ENCODE results near the gene TUBB1.
A peak's percentile ranks its signal among the peaks of the same experiment; 100 is the strongest.

Gene TUBB1

DNA sequence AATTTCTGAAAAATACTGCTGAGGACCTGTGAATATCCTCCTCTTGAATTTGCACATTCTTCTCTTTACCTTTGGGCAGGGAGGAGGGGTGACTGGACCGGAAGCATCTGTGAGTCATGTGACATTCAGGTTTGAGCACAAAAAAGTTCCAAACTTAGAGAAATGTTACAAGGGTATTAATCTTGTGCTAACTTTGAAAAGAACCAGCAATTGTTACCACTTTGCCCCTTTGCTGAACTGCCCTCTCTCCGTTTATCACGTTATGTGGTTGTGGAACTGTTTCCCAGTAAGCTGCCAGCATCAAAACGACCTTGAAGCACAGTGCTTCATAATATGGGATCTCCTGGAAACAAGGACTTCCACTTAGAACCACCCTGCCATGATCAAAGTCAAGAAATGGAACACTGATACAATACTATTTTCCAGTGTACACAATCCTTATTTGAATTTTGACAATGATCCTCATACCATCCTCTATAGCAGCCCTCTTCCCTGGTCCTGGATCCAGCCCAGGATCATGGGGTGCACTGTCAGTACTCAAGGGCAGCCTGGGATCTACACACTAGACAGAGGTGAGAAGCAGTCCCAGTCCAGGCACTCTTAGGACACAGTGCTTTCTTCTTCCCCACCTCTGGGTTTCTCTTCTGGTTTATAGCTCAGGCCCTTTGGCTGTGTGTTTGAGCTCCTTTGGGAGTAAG is 2.3 kb upstream of the TUBB1 start:
- peak overlapping the region; percentile 8 for H3K27ac Mint-ChIP-seq
- H3K36me3 Mint-ChIP-seq (ENCODE audit: low read depth): peaks cover 2% of the 10 kb centered on the region
- peaks cover 35% of the 10 kb centered on the region for H3K4me1 Mint-ChIP-seq (ENCODE audit: low read depth)
- no peak overlapping the region for H3K4me3 Mint-ChIP-seq
- no peaks in the 10 kb centered on the region for H3K27me3 Mint-ChIP-seq (ENCODE audit: low read depth)
- no peaks in the 10 kb centered on the region for H3K9me3 Mint-ChIP-seq

DNA sequence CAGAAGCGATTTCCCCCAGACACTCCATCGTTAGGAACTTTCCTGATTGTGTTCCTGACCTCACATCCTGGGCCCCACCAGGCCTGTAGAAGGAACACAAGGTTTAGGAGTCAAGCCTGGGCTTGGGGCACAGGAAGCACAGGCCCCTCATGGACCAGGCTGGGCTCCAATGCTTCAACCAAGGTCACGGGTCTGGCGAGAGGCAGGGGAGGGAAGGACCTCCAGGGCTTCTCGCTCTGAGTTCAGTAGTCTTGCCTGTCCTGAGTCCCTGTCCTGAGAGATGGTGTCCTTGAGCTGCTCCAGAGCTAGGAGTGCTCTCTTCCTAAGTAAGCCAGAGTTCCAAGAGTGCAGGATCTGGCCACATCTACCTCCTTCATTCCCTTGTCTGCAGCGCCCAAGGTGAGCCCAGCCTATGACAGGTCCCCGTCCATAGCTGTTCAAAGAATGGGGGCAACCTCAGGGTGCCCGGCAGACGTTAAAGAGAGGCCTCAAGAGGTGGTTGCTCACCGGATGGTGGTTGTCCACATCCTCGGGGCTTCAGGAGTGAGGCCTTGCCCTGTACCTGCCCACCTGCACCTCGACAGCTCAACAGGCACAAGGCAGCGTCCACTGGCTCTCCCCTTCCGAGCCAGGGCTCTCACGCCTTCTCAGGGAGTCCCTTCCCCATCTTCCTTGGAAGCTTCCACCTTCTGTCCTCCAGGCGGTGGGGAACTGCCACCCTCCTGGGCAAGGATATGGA is 1.6 kb upstream of the TUBB1 start:
- Mint-ChIP-seq H3K4me3 (no peak overlapping the region), H3K4me1 (ENCODE audit: low read depth) (peaks cover 32% of the 10 kb centered on the region), H3K27ac (peak overlapping the region; percentile 8), H3K36me3 (ENCODE audit: low read depth) (peaks cover 7% of the 10 kb centered on the region), H3K9me3 (no peaks in the 10 kb centered on the region), H3K27me3 (ENCODE audit: low read depth) (no peaks in the 10 kb centered on the region)

DNA sequence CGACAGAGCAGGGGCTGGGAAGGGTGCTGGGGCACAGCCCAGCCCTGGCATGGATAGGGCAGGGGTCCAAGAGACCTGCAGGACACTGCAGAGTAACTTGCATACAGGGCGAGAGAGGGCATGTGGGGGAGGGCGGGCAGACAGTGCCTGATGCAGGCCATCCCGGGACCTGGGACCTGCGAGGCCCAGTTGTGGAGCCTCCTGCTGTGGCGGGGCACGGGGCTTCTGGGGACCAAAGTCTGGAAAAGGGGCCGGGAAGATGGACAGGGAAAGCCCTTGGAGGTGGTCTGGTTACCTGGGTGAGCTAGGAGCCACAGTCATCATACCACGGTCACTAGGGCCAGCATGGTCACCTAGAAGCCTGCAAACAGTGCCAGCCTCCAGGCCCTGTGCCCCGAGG is 412 bp upstream of the TUBB1 start:
- H3K4me3 Mint-ChIP-seq: no peak overlapping the region
- no peak overlapping the region for H3K27ac Mint-ChIP-seq
- no peaks in the 10 kb centered on the region for H3K9me3 Mint-ChIP-seq
- H3K4me1 Mint-ChIP-seq (ENCODE audit: low read depth): peaks cover 26% of the 10 kb centered on the region
- no peaks in the 10 kb centered on the region for H3K27me3 Mint-ChIP-seq (ENCODE audit: low read depth)
- peaks cover 11% of the 10 kb centered on the region for H3K36me3 Mint-ChIP-seq (ENCODE audit: low read depth)

DNA sequence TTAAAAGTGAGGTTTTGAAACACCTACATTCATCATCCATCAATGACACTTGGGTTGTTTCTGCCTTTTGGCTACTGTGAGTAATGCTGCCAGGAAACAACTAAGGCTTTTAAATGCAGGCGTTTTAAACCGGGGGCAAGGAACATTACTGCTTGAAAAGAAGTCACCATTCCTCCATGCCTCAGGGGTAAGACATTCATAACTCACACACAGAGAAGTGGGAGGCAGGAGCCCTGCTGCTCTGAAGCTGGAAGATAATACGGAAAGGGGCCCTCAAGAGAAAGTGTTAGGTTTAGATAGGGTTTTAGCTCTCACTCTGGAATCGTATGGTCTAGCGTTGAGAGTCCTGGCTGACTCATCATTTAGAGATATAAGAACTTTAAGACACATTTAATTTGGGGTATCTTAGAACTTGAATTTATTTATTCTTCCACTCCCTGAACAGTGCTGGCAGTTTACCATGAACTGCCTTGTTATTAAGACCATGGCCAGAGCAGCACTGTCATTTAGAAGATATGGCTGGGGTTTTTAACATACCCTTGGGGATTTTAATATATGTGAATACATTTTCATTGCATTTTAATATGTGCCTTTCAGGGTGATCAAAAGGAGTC is 1.8 kb downstream of the TUBB1 start:
- Mint-ChIP-seq H3K4me1 (ENCODE audit: low read depth) (peaks cover 13% of the 10 kb centered on the region), H3K27me3 (ENCODE audit: low read depth) (no peaks in the 10 kb centered on the region), H3K9me3 (no peaks in the 10 kb centered on the region), H3K27ac (no peak overlapping the region), H3K36me3 (ENCODE audit: low read depth) (peaks cover 16% of the 10 kb centered on the region), H3K4me3 (no peak overlapping the region)

DNA sequence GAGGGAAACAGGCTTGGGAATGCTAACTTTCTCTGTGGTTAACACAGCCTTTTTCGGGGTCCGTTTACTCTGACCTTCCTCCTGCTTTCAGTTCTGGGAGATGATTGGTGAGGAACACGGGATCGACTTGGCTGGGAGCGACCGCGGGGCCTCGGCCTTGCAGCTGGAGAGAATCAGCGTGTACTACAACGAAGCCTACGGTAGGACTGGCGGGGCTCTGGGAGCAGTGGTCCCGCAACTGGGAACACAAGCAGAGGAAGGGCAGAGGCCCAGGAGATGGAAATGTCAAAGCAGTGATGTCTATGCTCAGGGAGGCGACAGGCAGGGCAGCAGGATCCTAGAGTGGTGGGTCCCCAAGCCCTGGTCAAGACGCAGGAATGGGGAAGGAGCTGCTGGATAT is 3.5 kb downstream of the TUBB1 start:
- Mint-ChIP-seq H3K36me3 (ENCODE audit: low read depth) (peaks cover 31% of the 10 kb centered on the region), H3K27me3 (ENCODE audit: low read depth) (no peaks in the 10 kb centered on the region), H3K27ac (no peak overlapping the region), H3K4me1 (ENCODE audit: low read depth) (peaks cover 9% of the 10 kb centered on the region), H3K9me3 (no peaks in the 10 kb centered on the region), H3K4me3 (no peak overlapping the region)

DNA sequence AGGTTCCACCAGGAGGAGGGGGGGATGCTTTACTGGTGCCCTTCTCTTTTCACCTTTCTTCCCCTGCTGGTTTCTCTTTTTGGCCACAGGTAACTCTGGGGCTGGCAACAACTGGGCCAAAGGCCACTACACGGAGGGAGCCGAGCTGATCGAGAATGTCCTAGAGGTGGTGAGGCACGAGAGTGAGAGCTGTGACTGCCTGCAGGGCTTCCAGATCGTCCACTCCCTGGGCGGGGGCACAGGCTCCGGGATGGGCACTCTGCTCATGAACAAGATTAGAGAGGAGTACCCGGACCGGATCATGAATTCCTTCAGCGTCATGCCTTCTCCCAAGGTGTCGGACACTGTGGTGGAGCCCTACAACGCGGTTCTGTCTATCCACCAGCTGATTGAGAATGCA is 4.4 kb downstream of the TUBB1 start:
- no peak overlapping the region for H3K27ac Mint-ChIP-seq
- peaks cover 35% of the 10 kb centered on the region for H3K36me3 Mint-ChIP-seq (ENCODE audit: low read depth)
- no peaks in the 10 kb centered on the region for H3K9me3 Mint-ChIP-seq
- no peaks in the 10 kb centered on the region for H3K27me3 Mint-ChIP-seq (ENCODE audit: low read depth)
- no peak overlapping the region for H3K4me3 Mint-ChIP-seq
- peaks cover 15% of the 10 kb centered on the region for H3K4me1 Mint-ChIP-seq (ENCODE audit: low read depth)

DNA sequence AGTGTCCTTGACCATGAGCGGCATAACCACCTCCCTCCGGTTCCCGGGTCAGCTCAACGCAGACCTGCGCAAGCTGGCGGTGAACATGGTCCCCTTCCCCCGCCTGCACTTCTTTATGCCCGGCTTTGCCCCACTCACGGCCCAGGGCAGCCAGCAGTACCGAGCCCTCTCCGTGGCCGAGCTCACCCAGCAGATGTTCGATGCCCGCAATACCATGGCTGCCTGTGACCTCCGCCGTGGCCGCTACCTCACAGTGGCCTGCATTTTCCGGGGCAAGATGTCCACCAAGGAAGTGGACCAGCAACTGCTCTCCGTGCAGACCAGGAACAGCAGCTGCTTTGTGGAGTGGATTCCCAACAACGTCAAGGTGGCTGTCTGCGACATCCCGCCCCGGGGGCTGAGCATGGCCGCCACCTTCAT is 4.9 kb downstream of the TUBB1 start:
- H3K27ac Mint-ChIP-seq: no peak overlapping the region
- H3K36me3 Mint-ChIP-seq (ENCODE audit: low read depth): peaks cover 40% of the 10 kb centered on the region

DNA sequence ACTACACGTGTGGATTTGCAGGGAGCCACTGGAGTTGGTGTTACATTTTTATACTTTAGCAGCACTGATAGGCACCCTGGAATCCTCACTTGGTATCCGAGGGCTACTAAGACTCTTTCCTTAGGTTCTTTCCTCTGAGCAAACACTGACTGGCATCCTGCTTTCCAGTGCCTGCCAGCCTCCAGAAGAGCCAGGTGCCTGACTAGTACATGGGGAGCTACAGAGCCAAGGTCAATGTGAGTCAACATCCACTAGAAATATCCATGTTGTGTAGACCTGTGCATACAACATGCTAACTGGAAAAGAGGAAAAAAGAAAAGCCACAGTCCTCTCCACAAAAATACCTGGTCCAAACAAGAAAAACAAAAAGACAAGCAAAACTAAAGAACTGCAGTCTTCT is 5.9 kb downstream of the TUBB1 start:
- Mint-ChIP-seq H3K9me3 (no peaks in the 10 kb centered on the region), H3K27me3 (ENCODE audit: low read depth) (no peaks in the 10 kb centered on the region), H3K4me3 (no peak overlapping the region), H3K4me1 (ENCODE audit: low read depth) (peaks cover 28% of the 10 kb centered on the region), H3K27ac (no peak overlapping the region), H3K36me3 (ENCODE audit: low read depth) (peaks cover 48% of the 10 kb centered on the region)

More for the DNA sequence above, 4.9 kb downstream of the TUBB1 start:
- H3K4me1 Mint-ChIP-seq (ENCODE audit: low read depth): peaks cover 20% of the 10 kb centered on the region
- no peaks in the 10 kb centered on the region for H3K9me3 Mint-ChIP-seq
- H3K4me3 Mint-ChIP-seq: no peak overlapping the region
- H3K27me3 Mint-ChIP-seq (ENCODE audit: low read depth): no peaks in the 10 kb centered on the region

DNA sequence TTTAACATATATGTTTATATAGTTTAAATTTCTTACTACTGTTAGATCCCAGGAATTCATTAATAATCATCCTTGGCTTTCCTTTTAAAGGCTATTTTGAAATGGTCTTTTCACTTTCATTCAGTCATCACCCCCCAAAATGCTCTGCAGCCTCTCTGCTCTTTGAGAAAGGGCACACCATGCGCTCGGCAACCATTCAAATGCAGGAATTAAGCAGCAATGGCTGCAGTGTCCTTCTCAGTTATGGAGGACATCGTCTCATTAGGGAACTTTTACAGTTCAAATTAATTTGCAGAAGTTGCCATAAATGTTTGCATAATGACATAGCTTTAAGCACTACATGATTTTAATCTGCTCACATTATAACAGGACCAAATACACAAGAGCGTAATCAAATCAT is 6.3 kb downstream of the TUBB1 start:
- Mint-ChIP-seq H3K4me3 (no peak overlapping the region), H3K36me3 (ENCODE audit: low read depth) (peaks cover 52% of the 10 kb centered on the region), H3K27ac (no peak overlapping the region), H3K9me3 (no peaks in the 10 kb centered on the region), H3K4me1 (ENCODE audit: low read depth) (peaks cover 33% of the 10 kb centered on the region), H3K27me3 (ENCODE audit: low read depth) (no peaks in the 10 kb centered on the region)

DNA sequence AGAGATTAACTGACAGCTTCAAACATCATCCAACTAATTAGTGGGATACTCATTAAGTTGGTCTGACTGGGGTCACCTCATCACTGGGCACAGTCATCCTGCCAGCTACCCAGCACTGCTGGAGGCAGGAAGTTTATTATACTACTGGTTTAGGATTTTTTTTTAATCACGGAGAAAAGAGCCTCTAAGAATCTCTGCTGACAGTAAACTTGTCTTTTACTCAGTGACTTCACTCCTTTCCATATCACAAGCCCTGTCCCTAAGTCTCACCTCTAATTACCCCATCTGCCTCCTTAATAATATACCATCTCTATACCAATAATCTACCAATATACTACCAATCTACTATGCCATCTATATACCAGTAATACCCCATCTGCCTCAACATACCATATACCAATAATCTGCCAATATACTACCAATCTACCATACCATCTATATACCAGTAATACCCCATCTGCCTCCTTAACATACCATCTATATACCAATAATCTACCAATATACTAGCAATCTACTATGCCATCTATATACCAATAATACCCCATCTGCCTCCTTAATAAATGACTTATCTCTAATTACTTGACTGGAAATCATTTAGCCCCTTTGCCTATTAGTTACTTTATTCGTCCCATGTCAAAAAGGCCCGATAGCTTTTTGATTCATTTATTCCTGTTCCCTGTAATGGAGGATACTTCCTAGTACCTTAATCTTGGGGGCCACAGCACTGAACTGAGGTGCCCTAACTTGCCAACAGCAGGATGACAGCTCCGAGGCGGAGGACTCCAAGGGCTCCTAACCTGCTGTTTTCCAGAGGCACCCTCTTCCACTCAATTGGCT is 7.9 kb downstream of the TUBB1 start:
- Mint-ChIP-seq H3K27me3 (ENCODE audit: low read depth) (no peaks in the 10 kb centered on the region), H3K36me3 (ENCODE audit: low read depth) (peaks cover 58% of the 10 kb centered on the region), H3K4me1 (ENCODE audit: low read depth) (peaks cover 42% of the 10 kb centered on the region), H3K27ac (no peak overlapping the region), H3K9me3 (no peaks in the 10 kb centered on the region), H3K4me3 (no peak overlapping the region)

DNA sequence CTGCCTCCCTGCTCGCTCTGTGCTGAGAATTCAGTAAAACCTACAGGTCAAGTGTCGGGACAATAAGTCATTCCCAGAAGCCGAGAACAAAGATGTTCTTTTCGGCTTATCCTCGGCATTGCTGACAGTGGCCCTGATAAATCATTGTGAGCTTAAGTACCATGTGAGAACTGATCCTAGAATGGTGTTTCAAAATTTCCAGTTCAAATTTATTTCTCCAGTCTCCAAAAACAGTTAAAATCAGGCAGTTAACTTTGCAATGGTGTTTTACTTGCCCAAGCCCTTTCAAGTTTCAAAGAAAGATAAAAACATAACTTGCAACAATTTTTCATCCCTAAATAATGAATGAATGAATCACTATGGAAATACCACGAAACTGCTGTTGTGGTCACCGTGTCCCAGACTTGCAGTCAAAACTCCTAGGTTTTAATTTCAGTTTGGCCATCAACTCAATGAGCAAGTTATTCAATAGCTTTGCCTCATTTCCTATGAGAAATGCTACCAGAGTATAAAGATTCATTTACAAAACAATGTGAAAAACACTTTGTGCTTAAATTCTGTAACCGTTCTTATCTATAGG is 8.6 kb downstream of the TUBB1 start:
- peaks cover 51% of the 10 kb centered on the region for H3K36me3 Mint-ChIP-seq (ENCODE audit: low read depth)
- H3K27me3 Mint-ChIP-seq (ENCODE audit: low read depth): no peaks in the 10 kb centered on the region
- no peak overlapping the region for H3K27ac Mint-ChIP-seq
- H3K9me3 Mint-ChIP-seq: no peaks in the 10 kb centered on the region
- H3K4me3 Mint-ChIP-seq: no peak overlapping the region
- H3K4me1 Mint-ChIP-seq (ENCODE audit: low read depth): peaks cover 44% of the 10 kb centered on the region

DNA sequence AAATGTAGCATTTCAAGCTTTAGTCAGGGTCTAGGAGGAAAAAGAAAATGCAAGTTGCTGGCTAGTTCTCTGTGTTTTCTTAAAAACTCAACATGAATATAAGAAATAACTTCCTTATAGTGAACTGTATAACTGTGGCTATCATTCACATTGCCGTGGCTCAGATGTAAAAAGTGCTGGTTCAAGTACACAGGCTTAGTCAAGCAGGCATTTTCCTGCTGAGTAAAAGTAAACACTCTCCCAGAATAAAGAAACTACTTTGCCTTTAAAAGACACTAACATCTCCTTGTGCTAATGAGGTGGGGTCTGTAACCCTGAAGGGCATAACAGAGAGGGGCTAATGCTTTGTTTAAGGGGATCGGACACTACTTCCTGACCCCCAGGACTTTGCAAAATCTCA is 9.6 kb downstream of the TUBB1 start:
- no peaks in the 10 kb centered on the region for H3K27me3 Mint-ChIP-seq (ENCODE audit: low read depth)
- H3K36me3 Mint-ChIP-seq (ENCODE audit: low read depth): peaks cover 51% of the 10 kb centered on the region
- no peaks in the 10 kb centered on the region for H3K9me3 Mint-ChIP-seq
- H3K27ac Mint-ChIP-seq: no peak overlapping the region
- H3K4me3 Mint-ChIP-seq: peak overlapping the region; percentile 44
- H3K4me1 Mint-ChIP-seq (ENCODE audit: low read depth): peaks cover 47% of the 10 kb centered on the region

DNA sequence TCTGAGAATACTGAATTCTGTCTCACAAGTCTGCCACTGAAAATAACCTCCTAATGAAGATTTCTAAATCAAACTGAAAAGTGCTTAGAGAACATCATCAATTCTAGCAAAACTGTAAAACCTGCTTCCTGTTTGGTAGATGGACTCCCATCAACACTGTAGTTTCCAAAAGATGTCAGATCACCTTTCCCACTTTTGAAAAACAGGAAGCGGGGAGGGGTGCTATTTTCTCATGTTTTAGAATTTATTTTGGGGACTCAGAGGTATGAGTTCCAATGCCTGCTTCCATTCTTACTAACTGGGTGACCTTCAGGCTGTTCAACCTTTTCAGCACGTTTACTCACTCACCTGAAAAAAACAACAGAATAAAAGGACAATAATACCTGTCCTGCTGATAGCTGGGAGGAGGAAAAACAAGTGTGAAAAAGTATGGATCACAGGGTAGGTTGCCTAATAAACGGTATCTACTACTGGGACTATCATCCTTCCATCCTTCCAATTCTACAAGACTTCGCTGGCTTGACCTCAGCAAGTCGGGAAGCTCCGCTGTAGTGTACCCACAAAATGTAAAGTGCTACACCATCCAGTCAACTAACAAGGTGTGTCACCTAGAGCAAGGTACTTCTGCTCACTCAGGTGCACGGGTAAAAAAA is 11.8 kb downstream of the TUBB1 start:
- H3K27ac Mint-ChIP-seq: peak overlapping the region; percentile 92
- peaks cover 55% of the 10 kb centered on the region for H3K4me1 Mint-ChIP-seq (ENCODE audit: low read depth)
- H3K4me3 Mint-ChIP-seq: peak overlapping the region; percentile 92
- H3K36me3 Mint-ChIP-seq (ENCODE audit: low read depth): peaks cover 59% of the 10 kb centered on the region
- H3K9me3 Mint-ChIP-seq: no peaks in the 10 kb centered on the region
- no peaks in the 10 kb centered on the region for H3K27me3 Mint-ChIP-seq (ENCODE audit: low read depth)

Data from T-helper 1 cell treated with Interleukin-12 subunit alpha and Interleukin-12 subunit beta and Interleukin-4 antibody, amounts not matched to agents 30 μg/mL and 1 μg/mL, for 36 hours (primary cell).